GM11168 (cell line): ENCODE results near the gene SCAF1.
"Not testable (repeated sequence)": the region's sequence is repeated elsewhere in the genome, so short reads cannot be mapped to it uniquely, and the experiment has no call there.

ENCODE experiments used
- in situ Hi-C: fragments of 300-500 bp; cut with MboI; formaldehyde crosslinking; loops from one replicate; pipeline ENCODE4 v1.12.0; 2022; ENCODE audit warnings: low sequenced_read_pairs; ENCODE audit not compliant: unreplicated experiment

Gene SCAF1

GRCh38 chr19:49613374-49613773, 28.6 kb upstream of the SCAF1 start:
- in situ Hi-C loops, result no loop called here

DNA sequence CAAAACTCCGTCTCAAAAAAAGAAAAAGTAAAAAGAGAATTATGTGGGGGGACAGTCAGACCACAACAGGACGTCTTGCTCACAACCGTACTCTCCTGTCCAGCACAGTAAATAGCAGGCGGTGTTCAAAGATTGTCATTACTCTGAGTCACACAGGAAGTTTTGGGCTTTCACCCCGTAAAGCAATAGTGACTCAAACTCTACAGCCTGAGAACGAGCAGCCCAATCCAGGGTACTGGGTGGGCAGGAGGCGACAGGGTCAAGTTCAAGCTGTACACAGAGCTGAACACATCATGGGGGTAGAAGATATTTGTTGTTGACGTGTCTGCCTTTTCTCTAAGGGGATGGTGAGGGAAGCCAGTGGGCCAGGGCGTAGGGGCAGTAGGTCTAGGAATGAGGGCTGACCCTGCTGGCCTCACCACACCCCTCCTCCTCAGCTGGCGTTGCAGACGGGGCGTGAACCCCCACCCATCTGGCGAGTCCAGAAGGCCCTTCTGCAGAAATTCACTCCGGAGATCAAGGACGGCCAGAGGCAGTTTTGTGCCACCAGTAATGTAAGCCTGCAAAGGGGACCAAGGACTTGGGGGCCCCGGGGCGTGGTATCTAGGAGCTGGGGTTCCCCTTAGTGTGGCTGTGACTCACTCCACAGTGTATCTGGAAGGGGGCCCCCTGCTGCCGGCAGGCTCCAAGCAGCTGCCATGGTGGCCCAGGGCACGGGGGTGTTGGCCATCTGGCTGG, 27.7 kb upstream of the SCAF1 start:
- in situ Hi-C loops, result no loop called here

GRCh38 chr19:49615861-49616260, 26.1 kb upstream of the SCAF1 start:
- in situ Hi-C loops, result no loop called here

DNA sequence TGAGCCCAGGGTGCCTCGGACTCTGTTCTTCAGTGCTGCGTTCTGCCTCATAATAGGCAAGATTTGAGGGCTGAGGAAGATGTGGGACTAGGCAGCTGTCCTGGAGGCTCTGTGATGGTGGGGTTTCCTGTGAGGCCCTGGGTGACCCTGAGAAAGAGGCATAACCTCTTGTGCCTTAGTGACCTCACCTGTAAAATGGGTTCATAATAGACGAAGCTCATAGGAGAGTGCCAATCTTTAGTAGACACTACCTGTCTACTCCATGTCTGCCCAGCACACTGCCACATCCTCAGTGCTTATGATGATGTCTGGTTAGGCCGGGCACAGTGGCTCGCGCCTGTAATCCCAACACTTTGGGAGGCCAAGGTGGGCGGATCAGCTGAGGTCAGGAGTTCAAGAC, 25.5 kb upstream of the SCAF1 start:
- in situ Hi-C loops, result no loop called here

DNA sequence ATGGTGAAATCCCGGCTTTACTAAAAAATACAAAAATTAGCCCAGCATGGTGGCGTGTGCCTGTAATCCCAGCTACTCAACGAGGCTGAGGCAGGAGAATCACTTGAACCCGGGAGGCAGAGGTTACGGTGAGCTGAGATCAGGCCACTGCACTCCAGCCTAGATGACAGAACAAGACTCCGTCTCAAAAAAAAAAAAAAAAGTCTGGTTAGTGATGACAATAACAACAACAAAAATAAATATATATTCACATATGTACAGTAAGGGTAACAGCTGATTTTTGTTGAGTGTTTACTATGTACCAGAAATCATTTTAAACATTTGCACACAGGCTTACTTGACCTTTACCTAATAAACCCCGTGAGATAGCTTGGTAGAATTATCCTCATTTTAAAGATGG, 25.1 kb upstream of the SCAF1 start:
- in situ Hi-C loops, result no loop called here

DNA sequence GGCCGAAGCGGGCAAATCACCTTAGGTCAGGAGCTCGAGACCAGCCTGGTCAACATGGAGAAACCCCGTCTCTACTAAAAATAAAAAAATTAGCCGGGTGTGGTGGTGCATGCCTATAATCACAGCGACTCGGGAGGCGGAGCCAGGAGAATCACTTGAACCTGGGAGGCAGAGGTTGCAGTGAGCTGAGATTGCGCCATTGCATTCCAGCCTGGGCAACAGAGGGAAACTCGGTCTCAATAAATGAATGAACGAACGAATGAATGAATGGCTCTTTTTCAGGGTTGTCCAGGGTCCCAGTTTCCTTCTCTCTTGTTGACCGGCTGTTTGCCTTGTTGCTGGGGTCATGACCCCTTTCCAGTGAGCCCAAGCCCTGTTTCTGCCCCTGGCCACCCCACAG, 24.1 kb upstream of the SCAF1 start:
- in situ Hi-C loops, result not testable (repeated sequence)

DNA sequence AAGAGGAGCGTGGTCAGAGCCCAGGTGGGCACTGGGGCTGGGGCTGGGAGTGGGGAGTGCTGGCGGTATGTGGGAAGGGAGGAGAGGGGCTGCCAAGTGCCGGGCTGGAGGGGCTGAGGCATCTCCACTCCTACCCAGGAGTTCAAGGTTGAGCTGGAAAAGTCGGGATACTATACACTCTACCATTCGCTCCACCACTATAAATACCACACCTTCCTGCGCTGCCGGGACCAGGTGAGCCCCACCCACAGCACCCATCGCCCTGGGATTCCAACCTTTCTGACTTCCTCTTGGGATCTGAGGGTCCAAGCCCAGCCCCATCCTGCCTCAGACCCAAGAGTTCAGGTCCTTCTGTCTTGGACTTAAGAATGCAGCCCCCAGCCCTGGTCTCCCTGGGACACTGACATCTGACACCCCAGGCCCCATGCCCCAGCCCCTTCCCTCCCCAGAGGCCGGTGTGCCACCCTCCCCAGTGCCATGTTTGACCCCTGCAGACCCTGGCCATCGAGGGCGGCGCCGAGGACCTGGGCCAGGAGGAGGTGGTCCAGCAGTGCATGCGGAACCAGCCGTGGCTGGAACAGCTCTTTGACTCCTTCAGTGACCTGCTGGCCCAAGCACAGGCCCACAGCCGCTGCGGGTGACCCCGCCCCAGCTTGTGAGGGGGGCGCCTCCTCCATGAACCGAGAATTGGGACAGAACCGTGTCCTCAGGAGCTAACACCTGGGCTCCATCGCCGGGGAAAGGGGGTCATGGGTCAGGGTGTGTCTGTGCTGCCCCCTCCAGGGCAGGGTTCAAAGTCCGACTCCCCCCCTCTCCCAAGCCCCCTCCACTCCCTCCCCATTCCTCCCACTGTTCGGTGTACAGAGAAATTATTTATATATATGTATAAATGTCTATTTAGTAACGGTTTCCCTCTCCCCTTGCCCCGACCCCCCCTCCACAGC, 16.8 kb upstream of the SCAF1 start:
- in situ Hi-C loops, result no loop called here

DNA sequence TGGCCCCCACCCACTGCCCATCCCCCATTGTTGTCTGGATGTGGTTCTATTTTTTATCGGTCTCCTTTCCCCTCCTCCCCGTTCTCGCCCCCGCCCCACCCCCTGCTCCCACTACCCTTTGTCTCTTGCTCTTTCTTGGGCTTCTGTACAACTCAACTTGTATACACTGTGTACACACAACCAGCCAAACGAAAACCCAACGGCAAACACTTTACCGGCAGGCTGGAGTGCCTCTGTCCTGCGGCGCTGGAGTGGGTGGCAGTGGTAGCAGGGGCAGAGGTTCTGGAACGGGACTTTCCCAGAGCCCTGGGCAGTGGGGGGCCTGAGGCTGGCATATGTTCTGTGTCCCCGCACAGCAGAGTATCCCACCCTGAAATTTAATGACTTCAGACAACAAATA, 15.8 kb upstream of the SCAF1 start:
- in situ Hi-C loops, result no loop called here

DNA sequence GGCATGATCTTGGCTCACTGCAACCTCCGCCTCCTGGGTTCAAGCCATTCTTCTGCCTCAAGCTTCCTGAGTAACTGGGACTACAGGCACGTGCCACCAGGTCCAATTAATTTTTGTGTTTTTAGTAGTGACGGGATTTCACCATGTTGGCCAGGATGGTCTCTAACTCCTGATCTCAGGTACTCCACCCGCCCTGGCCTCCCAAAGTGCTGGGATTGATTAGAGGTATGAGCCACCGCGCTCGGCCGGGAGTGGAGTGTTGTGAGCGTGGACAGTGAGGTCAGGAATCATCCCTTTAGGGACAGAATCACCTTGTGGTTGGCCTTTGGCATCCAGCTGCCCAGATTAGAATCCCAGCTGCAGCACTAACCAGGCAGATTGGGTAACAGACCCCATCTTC, 12.3 kb upstream of the SCAF1 start:
- in situ Hi-C loops, result no loop called here

DNA sequence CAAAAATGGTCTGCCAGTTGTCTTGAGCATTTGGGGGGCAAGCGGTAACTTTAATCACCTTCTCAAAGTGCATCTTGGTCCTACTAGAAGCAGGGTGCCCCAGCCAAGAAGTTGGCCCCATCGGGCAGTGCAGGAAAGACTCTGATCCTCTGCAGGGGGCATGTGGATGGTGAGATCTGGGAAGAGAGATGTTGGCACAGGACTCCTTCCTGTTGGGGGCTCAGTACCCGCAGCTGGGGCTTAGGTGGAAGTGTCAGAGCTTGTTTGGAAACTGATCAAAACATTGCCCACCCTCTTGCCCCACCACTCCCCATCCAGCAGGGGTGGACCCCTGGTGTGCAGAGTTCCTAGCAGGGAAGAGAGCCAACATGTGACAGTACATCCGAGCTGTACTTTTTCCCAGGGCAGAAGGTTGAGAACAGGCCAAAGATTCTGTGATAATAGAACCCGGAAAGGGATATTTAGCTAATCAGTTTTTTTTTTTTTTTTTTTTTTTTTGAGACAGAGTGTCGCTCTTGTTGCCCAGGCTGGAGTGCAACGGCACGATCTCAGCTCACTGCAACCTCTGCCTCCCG, 10.9 kb upstream of the SCAF1 start:
- in situ Hi-C loops, result no loop called here

DNA sequence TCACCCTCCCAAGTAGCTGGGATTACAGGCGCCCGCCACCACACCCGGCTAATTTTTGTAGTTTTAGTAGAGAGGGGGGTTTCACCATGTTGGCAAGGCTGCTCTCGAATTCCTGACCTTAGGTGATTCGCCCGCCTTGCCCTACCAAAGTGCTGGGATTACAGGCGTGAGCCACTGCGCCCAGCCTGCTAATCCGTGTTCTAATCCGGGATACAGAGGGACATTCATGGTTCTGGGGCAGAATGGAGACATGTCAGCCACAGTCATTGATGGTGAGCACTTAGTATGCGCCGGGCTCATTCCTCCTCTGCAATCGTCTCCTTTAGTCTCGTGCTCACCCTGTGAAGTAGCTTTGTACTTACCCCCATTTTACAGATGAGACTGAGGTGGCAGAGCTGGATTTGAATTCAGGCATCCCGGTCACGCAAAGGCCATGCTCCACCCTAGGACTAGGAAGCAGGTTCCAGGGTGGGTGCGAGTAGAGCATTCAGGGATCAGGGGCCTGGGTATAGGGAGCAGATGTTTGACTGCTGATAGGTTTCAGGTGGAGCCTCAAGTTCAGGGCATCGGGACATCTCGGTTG, 10.3 kb upstream of the SCAF1 start:
- in situ Hi-C loops, result no loop called here

DNA sequence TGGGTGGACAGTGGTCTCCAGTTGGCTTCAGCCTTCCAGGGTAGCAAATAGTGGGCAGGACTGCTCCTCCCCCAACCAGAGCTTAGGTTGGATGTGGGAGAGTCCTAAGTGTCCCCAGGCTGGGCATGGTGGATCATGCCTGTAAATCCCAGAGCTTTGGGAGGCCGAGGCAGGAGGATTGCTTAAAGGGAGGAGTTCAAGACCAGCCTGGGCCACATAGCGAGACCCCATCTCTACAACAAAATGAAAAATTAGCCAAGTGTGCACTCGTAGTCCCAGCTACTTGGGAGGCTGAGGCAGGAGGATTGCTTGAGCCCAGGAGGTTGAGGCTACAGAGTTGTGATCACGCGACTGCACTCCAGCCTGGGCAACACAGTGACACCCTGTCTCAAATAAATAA, 9.4 kb upstream of the SCAF1 start:
- in situ Hi-C loops, result no loop called here

- in situ Hi-C loops, result not testable (repeated sequence)
These were observed 8.7 kb upstream of the SCAF1 start for GRCh38 chr19:49633273-49633672.

GRCh38 chr19:49635530-49636232, 6.3 kb upstream of the SCAF1 start:
- in situ Hi-C loops, result no loop called here

DNA sequence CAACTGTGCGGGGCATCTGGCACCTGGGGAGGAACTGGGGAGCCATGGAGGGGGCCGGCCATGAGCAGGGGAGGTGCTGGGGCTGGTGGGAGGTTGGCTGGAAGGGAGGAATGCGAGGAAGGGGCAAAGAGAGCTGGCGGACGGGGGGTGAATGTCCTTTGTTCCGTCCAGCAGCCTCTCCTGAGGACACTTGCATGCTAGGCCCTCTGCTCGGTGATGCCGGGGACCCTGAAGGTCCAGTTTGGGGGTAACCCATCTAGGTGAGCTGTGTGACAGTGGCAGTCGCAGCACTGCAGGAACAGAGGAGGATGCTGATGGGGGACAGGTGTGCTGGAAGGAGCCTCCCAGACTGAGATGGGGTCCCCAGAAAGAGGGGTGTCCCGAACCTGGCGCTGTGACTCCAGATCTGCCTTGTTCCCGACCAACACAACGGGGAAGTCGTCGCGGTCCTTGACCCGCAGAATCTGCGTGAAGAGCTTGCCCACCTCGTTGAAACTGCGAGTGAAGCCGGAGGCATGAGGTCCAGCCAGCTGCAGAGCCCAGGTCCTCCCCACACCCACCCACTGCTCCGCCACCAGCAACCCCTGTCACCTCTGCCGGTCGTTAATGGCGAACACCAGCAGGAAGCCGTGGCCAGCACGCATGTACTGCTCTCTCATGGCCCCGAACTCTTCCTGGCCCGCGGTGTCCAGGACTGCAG, 5.6 kb upstream of the SCAF1 start:
- in situ Hi-C loops, result no loop called here

- in situ Hi-C loops, result no loop called here
These were observed 3.9 kb upstream of the SCAF1 start for GRCh38 chr19:49637821-49638738.

- in situ Hi-C loops, result no loop called here
These were observed 2.5 kb upstream of the SCAF1 start for GRCh38 chr19:49639401-49640112.
